GM19324 (cell line): ENCODE measurements around the gene STRADA.
"Not testable (repeated sequence)": the region's sequence is repeated elsewhere in the genome, so short reads cannot be mapped to it uniquely, and the experiment has no call there.

Source experiments
- ATAC-seq: cut with Tn5 transposase; IDR thresholded peaks from one replicate; pipeline ENCODE4 v1.9.1; 2021; ENCODE audit warnings: mild to moderate bottlenecking, moderate library complexity; ENCODE audit not compliant: unreplicated experiment, low FRiP score

Gene STRADA

DNA sequence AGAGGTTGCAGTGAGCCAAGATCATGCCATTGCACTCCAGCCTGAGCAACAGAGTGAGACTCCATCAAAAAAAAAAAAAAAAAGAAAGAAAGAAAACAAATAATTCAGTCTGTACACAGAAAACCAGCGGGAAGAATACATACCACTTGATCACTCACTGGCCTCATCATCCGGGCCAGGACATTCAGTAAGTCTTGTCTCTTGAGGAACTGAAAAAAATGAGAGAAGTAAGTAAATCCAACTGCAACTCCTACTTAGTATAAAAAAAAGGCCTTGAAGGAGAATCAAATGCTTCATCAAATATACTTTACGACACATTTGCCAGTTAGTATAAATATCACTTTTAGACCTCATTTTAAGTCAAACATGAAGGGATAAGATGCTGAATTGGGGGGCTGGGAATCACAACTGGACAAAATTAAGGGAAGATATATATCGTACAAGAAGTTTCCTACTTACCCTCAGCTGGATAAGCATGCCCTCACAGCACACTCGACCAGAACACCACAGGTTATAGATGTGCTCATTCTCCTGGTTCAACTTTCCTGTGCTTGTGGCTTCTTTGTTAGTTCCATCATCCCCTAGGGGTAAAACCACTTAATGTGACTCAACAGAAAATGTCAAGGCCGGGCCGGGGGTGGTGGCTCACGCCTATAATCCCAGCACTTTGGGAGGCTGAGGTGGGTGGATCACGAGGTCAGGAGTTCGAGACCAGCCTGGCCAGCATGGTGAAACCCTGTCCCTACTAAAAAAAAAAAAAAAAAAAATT lies 19.4 kb upstream of the STRADA start:
- ATAC-seq = no peak

DNA sequence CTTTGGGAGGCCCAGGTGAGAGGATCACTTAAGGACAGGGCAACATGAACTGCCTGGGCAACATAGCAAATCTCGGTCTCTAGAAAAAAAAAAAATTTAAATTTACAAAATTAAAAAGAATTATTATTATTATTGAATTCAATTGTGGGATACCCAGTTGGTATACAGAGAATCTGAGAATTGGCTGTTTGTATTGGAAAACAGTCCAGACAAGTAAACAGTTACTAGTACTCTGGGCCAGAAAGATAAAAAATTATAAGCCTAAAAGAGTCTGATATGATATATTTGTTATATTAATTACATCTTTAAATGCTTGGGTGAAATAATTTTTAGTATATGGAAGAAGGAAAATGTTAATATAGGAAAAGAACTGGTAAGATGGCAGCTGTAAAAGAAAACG lies 16.8 kb upstream of the STRADA start:
- ATAC-seq = no peak

DNA sequence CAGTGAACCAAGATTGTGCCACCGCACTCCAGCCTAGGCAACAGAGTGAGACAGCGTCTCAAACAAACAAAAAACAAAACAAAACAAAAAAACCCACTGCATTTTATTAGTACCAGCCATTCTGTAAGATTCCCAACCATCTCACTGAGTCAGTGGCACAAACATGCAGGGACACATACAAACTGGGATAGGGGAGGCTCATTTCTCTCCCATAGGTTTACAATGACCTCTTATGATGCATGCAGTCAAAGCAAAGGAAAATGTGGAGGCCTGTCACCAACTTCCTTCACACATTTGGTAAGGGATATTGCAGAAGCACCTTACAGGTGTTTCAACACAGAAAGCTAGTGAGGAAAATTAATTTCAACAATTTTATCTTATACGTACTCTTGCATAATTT lies 12.4 kb upstream of the STRADA start:
- ATAC-seq = no peak

DNA sequence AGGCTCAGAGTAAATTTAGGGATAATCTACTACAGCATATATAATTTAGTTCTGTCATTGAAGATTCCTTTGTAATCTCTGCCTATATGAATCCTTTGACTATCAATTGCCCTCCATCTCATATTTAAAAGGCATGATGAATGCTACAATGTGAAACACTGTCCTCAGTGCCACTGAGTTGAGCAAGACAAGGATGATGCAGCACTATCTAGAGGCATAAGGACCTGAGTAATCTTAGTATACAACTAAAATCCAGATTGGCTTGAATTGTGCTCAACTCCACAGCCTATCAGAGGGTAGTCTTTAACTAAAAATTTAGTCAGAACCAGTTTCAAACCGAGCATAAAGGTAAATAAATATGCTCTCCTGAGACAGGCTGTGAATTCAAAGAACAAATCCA lies 11.6 kb upstream of the STRADA start:
- no peak for ATAC-seq

DNA sequence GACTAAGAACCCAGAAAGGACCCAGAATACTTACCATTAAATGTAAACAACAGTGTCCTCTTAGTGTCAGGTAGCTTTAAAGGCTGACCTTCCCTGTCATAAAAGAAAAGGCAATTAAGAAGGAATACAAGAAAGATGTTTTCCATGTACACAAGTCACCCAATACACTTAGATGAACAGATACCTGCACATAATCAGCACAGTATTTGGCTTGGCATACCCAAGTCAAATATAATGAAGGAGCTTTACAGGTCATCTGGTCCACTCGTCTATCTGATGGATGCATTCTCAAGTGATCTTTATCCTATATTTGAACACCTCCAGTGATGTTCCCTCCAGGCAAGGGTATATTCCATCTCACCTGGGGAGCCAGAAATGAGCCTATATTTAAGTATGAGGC lies 11.1 kb upstream of the STRADA start:
- ATAC-seq = no peak

DNA sequence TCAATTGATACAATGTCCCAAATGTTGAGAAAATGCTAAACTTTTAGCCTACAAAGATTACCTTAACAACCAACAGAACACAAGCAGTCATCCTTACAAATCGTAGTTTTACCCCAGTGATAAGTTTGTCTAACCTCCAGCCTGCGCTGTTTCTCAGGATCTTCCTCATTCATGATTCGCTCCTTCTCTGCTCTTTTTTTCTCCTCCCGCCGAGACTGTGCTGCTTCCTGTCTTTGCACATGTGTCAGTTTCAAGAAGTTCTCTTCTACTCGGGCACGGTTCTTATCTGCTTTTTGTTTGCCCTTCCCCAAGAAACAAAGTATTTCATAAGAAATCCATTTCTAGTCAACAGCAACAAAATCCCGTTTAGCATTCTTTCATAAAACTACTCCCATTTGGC lies 10.2 kb upstream of the STRADA start:
- ATAC-seq = no peak

DNA sequence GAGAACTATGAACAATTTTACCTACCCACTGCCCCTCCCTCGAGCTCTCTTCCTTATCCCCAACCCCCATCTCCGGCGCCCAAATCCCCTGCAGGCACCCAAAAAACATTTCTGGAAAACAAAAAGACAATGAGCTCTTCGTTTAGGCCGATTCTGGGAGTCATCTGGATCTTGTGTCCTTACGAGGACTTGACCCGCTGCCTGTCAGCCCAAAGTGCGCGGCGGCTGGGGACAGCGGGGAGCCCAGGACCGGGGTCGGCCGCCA lies 524 bp downstream of the STRADA start:
- ATAC-seq = peak; percentile 22

DNA sequence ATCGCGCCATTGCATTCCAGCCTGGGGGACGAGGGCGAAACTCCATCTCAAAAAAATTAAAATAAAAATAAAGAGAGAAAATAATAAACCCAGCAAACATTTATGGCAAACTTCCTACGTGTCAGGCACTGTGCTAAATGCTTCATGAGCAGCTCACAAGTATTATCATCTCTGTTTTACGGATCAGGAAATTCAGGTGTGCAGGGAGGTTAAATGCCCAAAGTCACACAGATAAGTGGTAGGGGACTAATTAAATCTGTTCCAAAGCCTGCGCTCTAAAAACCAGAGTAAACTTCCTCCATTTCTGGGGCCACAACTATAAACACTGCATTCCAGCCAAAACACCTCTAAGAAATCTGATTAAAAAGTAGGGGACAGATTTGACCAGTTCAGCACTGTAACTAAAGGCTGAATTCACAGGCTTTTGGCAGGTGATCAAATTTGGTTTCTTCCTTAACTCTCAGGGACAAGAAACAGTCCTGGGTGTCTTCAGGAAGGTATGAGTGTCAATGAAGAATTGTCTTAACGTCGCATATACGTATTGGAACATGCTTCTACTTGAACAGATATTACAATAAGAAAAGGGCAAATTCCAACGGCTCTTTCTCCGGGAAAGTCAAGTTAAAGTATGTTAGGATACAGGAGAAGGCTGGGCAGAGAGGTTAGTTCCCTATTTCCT lies 996 bp downstream of the STRADA start:
- ATAC-seq = no peak

DNA sequence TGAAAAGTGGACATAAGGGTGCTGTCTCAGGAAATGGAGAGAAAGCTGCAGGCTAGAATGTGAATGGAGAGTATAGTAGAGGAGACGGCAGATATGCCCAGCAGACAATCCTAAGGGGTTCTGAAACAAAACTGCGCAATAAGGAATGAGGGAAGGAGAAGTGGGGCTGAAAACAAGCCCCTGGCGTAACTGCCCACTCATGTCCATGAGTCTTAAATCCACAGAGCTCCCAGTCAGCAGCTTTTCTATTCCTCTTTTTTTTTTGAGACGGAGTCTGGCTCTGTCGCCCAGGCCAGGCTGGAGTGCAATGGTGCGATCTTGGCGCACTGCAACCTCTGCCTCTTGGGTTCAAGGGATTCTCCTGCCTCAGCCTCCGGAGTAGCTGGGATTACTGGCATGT lies 5.9 kb downstream of the STRADA start:
- no peak for ATAC-seq

DNA sequence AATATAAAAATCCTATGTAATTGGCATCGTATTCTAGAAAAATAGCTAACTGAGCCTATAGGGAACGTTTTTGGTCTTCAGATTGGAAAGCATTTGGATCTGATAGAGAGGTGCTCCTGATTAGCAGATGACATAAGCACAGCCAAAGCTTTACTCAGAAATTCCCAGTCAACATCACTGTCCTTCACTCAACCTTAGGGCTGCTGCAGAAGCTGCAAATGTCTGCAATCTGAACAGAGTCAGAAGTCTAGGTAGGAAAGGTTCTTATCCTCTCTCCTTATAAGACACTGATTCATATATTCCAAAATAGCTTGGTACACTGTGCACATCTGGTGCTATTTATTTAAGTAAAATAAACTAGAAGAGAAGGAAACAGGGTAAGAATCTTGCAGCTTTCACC lies 19.2 kb downstream of the STRADA start:
- no peak for ATAC-seq

DNA sequence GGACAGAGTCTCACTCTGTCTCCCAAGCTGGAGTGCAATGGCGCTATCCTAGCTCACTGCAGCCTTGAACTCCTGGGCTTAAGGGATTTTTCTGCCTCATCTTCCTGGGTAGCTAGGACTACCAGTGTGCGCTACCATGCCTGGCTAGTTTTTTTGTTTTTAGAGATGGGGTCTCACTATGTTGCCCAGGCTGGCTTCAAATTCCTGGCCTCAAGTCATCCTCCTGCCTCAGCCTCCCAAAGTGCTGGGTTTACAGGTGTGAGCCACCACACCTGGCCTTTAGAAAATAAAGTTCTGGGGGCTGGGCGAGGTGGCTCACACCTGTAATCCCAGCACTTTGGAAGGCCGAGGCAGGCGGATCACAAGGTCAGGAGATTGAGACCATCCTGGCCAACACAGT lies 21.4 kb downstream of the STRADA start:
- ATAC-seq = not testable (repeated sequence)

DNA sequence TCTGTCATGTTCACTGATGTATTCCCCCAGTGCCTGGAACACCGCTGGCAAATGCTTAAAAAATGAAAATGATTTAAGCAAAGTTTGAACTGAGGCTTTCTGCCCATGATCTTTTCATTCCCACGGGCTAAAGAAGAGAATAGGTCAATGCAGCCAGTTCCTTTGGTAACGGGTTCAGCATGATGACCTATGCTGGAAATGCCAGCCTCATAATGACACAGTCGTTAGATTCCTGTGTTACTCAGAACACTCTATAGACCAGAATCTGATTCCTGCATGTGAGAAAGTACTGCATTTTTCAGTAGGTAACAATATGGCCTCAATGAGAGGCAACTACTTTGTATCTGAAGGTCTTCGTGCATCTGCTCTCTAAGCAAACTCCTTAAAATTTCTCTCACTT lies 22.6 kb downstream of the STRADA start:
- no peak for ATAC-seq

DNA sequence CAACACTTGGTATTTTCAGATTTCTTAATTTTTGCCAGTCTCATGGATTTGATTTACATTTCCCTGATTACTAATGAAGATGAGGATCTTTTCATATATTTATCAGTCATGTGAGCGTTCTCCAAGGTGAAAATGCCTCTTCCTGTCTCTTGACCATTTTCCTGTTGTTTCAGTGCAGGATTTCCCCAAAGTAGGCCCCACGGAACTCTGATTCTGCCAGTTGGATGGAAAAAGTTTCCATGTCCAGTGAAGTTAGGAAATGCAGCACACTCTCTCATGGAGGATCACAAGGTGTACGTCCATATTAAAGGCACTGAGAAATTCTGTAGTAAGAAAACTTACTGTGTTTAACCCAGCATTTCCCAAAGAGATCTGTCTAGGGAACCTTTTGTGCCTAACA lies 25.2 kb downstream of the STRADA start:
- no peak for ATAC-seq

DNA sequence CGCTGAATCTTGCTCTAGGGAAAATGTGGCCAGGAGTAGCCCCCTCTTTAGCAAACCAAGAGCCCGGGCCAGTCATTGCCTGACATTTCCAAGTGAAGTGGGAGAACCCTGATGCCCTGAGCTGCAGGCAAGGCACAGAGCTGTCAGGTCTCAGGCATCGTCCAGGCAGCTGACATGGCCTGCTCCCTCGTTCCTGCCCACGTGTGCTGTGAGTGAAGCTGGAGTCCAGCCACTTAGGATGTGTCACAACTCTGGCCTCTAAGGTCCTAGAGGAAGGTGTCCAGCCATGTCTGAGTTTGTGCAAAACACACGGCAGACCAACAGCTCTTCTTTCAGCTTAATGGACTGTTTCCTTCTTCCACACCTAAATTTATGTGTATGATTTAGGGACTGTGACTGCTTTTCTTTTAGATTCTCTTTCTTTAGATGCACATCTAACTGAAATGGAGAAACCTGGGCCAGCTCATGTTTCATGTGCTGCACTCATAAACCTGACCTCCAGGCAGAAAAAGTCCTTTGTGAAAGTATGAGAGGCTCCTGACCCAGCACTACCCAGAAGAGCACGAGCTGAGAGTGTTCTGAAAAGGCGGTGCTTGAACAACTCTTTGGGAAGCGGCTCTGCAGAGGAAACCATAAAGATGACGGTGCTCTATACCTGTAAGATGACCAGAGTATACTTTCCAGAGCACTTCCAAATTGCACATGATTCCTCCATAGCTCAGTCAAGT lies 26.9 kb downstream of the STRADA start:
- ATAC-seq = no peak

DNA sequence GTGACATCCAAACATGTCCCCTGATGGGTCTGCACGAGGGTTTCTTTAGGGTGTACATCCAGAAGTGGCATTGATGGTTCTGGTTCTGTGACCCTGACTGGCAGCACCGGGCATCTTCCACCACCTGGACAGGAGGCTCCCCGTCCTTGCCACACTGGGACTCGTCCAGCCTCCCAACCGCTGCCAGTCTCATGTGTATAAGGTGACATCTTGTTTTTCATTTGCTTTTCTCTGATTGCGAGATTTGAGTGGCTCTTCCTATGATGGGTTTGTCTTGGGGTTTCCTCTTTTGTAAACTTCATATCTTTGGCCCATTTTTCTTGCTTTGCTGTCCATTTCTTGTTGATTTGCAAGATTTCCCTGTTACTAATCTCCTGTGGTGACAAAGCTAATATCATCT lies 32.5 kb downstream of the STRADA start:
- no peak for ATAC-seq

DNA sequence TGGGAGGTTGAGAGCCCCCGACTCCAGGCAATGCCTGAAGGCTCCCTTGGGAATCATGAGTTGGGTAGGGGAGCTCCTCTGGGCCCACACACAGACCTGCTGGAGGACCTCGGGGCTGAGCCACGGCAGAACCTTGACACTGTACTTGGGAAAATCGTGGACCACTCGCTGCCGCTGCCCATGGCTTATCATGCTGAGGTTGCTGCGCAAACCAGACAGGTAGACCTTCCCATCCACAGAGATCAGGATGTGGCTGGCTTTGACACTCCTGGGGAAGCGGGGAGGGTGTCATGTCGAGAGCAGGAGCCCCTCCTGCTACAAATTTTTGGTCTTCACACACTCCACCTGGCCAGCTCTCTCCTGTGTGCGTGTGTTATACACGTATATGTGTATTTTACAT lies 34.4 kb downstream of the STRADA start:
- ATAC-seq = no peak

DNA sequence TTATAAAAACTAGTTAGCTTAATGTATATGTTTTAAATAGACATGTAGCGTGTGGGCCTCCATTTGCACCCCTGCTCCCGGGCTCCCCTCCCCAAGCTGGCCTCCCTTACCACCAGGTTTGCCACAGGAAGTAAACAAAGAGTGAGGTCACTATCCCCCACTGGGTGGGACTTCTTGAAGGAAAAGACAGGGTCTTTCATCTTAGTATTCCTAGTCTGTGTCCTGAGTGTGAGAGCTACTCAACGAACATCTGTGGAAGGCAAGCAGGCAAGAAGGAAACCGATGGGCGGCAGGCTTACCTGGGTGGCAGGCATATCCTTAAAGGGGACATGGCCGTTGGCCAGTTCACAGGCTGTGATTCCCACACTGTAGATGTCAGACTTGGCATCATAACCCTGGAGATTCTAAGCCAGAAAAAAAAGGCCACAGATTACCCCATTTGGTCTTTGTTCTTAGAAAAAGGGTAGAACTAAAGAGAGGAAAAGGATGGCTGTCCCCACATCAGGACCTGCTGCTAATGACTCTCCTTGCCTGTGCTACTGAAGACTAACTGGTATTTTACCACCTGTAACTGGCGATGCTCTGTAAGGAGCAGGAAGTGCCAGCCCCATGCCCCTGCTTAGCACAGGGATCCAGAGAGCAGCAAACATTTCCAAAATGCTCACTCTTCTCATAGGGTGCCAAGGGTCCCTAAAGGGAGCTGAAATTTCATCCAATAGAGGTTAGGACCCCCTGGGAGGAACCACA lies 35.1 kb downstream of the STRADA start:
- ATAC-seq = no peak

DNA sequence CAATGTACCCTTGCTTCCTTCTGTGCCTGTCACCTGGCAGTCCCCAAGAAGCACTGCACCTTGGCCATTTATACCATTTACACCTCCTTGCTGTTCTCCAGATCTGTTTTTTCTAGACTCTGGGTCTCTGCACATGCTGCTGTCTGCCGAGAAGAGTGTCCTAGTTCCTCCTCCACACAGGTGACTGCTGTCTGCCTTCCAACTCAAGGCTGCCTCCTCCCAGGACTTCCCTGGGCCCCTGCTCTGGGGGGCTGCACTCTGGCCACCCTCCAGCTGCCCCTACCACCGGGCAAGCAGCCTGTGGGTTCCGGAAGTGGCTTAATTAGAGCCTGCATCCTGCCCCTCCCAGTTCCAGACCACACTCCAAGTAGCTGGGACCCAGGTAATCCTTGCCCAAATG lies 35.9 kb downstream of the STRADA start:
- no peak for ATAC-seq

DNA sequence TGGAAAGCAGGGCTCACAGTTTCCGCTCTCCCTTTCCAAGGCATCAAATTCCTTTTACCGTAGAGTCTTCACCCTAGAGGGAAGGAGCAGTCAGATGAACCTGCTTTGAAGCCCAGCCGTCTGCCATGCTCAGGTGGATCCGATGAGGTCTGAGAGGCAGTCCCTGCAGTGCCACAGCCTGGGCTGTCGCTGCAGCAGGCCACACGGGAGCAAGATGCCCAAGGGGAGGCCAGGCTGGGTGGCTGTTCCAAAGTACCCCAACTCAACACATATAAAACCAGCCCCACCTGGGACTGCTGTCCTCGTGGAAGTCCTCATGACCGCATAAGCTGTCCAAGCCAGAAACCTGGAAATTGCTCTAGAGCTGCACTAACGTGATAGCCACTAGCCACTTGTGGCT lies 36.8 kb downstream of the STRADA start:
- ATAC-seq = no peak

DNA sequence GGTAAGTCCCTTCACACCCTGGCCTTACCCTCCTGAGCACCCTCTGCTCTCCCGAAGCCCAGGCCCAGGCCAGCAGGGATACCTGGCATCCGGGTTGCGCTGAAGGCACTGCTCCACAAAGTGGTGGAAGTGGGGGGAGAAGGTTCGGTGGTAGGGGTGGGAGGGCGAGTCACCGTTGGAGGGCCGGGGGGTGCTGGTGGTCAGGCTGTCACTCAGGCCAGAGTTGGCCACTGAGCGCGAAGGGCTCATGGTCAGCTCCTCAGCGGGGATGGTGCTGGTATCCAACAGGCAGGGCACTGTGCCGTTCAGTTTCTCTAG lies 37.4 kb downstream of the STRADA start:
- no peak for ATAC-seq

DNA sequence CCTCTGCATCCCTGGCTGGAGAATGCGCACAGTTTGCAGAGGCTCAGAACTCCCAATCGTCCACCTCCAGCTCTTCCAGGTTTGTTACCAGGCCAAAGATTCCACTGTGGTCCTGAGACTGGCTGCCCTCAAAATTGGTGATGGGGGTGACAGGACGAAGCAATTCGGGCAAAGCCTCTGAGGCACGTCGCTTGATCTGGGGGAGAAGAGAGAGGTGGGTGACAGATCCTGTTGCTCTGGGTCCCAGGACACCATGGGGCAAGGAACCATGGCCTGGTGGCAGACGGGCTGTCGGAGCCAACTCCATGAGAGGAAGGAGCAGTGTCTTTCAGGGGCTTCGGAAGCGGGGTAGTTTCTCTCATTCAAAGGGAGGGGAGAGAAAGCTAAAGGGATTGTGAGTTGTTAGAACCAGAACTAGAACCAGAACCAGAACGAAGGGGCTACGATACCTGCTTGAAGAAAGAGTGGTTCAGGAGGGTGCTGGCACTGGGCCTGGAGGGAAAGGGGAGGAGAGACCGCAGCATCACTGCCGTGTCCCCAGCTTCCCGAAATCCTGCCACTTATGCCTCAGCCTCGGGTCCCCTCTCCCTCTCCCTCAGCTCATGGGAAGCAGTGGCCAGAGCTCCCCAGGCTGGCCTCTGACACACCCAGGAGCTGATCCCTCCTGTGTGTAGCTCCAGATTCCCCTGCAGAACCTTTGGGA lies 37.9 kb downstream of the STRADA start:
- no peak for ATAC-seq
